T-cell (primary cell): ENCODE data around the gene DRAM1. TPM values are rescaled to one million over a fixed set of nuclear protein-coding genes. Genes with fewer than 3 reads are reported as not detected.

ENCODE experiments used
- ATAC-seq, 4 experiments: fragments of 200-7000 bp in 3 of 4; fragments of 150-1000 bp in 1 of 4; cut with Tn5 transposase; replicated peaks in 1 of 4; 1 replicate in 3 of 4; 2 replicates in 1 of 4; pipeline ENCODE4 v1.10.0; 2021; ENCODE audit warnings: moderate library complexity in 3 of 4, mild to moderate bottlenecking in 2 of 4, moderate number of reproducible peaks in 1 of 4
- CTCF ChIA-PET, 2 donors: fragments of 300-600 bp; sonication (Branson Sonifier 250); formaldehyde crosslinking; loops; one replicate each; lab custom pipeline; 2022; ENCODE audit warnings: antibody characterized with exemption in 2 of 2; lab: Charles Lee
- POLR2A ChIA-PET, 2 donors: fragments of 300-600 bp; sonication (Branson Sonifier 250); formaldehyde crosslinking; loops; one replicate each; lab custom pipeline; 2022; ENCODE audit warnings: antibody characterized with exemption in 2 of 2; lab: Charles Lee
- DNase-seq, 35 experiments: peaks; one replicate each; pipeline versions ENCODE4 v3.0.0 to v3.0.0-alpha.2; 2013 to 2023
- H3K27ac ChIP-seq: one replicate; pipeline ENCODE4 v1.5.1; 2013; ENCODE audit warnings: low read length
- H3K27me3 ChIP-seq, 2 experiments: replicated peaks in 1 of 2; 1 replicate in 1 of 2; 2 replicates in 1 of 2; pipeline versions ENCODE4 v1.6.1 to v1.7.0; 2013; ENCODE audit warnings: low read length in 1 of 2, mixed read lengths in 1 of 2; ENCODE audit not compliant: control insufficient read depth in 2 of 2, insufficient read depth in 2 of 2; ENCODE audit errors: extremely low read depth in 1 of 2
- H3K36me3 ChIP-seq, 2 donors: 1 replicate in 1 of 2; 2 replicates in 1 of 2; pipeline versions ENCODE4 v1.6.1 to v1.7.0; 2013; ENCODE audit warnings: low read length in 1 of 2; ENCODE audit not compliant: control insufficient read depth in 2 of 2, insufficient read depth in 1 of 2; ENCODE audit errors: extremely low read depth in 1 of 2
- H3K4me1 ChIP-seq, 2 experiments: 1 replicate in 1 of 2; 2 replicates in 1 of 2; pipeline versions ENCODE4 v1.6.1 to v1.7.0; 2013; ENCODE audit warnings: low read length in 2 of 2, mixed read lengths in 1 of 2; ENCODE audit not compliant: insufficient read depth in 2 of 2, control insufficient read depth in 1 of 2; ENCODE audit errors: extremely low read depth in 1 of 2
- H3K4me3 ChIP-seq, 2 donors: 1 replicate in 1 of 2; 2 replicates in 1 of 2; pipeline versions ENCODE4 v1.5.1 to v1.7.0; 2013; ENCODE audit warnings: mild to moderate bottlenecking in 2 of 2, low read length in 1 of 2, moderate library complexity in 1 of 2; ENCODE audit not compliant: control insufficient read depth in 1 of 2; ENCODE audit errors: extremely low read depth in 1 of 2
- H3K9me3 ChIP-seq: 2 replicates; pipeline ENCODE4 v1.7.0; 2013
- H3K27ac Mint-ChIP-seq, 2 donors: one replicate each; pipeline ENCODE4 v1.8.0; 2020 to 2021; ENCODE audit warnings: mild to moderate bottlenecking in 2 of 2, mixed read lengths in 2 of 2
- H3K27me3 Mint-ChIP-seq, 2 donors: one replicate each; pipeline ENCODE4 v1.8.0; 2021 to 2022; ENCODE audit warnings: mixed read lengths in 2 of 2
- H3K36me3 Mint-ChIP-seq: one replicate; pipeline ENCODE4 v1.8.0; 2021; ENCODE audit warnings: mixed read lengths
- H3K4me1 Mint-ChIP-seq, 3 donors: one replicate each; pipeline ENCODE4 v1.8.0; 2020 to 2022; ENCODE audit warnings: mixed read lengths in 3 of 3, mild to moderate bottlenecking in 1 of 3
- H3K4me3 Mint-ChIP-seq, 3 donors: one replicate each; pipeline ENCODE4 v1.8.0; 2020 to 2022; ENCODE audit warnings: mild to moderate bottlenecking in 3 of 3, mixed read lengths in 3 of 3, moderate library complexity in 3 of 3
- H3K9me3 Mint-ChIP-seq, 3 donors: one replicate each; pipeline ENCODE4 v1.8.0; 2020 to 2022; ENCODE audit warnings: mixed read lengths in 3 of 3
- WGBS: methylation state at CpG from one replicate; pipeline ENCODE4 v1.1.5; 2013; ENCODE audit warnings: missing lambda C conversion rate; ENCODE audit not compliant: insufficient coverage; 5-methylcytosine and 5-hydroxymethylcytosine counted together
- total RNA-seq, 35 experiments: library from RNA in 6 of 35; stranded (reverse) in 6 of 35; fragments of 120-200 nt in 1 of 35; gene quantifications; one replicate each; pipeline versions ENCODE4 v1.2.1 to v1.2.4 and lab custom pipeline; 2013 to 2026

The DRAM1 gene
- total RNA-seq, 5 donors from 2014 or later (not counting 1 experiment from before 2014, with no cell fraction given), result 1.4 to 3.8 (median 1.9) TPM

- no peak overlapping the region for H3K4me3 Mint-ChIP-seq
- Histone ChIP-seq H3K9me3 (no peaks in the 10 kb centered on the region), H3K36me3 (no peaks in the 10 kb centered on the region), H3K27me3 (peaks cover 0 to 4% of the 10 kb centered on the region in 2 experiments), H3K27ac (no peak overlapping the region), H3K4me3 (no peak overlapping the region), H3K4me1 (no peaks in the 10 kb centered on the region)
- H3K27ac Mint-ChIP-seq, result no peak overlapping the region
- peaks cover 6 to 7% of the 10 kb centered on the region in 2 donors for H3K27me3 Mint-ChIP-seq
- ChIA-PET POLR2A (interaction anchor here in 1 of 2 donors (0.5 kb wide), 1 partner anchor 447 kb away, joined by 3 read pairs; no protein-coding TSS in a partner anchor), CTCF (interaction anchor here (0.6 to 0.7 kb wide), 2 partner anchors 22 to 538 kb away, joined by 3 to 4 read pairs; no protein-coding TSS in a partner anchor)
- H3K4me1 Mint-ChIP-seq, result no peaks in the 10 kb centered on the region
- no peaks in the 10 kb centered on the region for H3K9me3 Mint-ChIP-seq
- no peak for DNase-seq
- no peak for ATAC-seq
- WGBS, result 98% methylated on average over 8 of the region's 15 CpGs
- H3K36me3 Mint-ChIP-seq, result no peaks in the 10 kb centered on the region
Measured at GRCh38 chr12:101945369-101946232, 68.2 kb downstream of the DRAM1 start.

- Histone ChIP-seq H3K27ac (no peak overlapping the region), H3K4me3 (no peak overlapping the region), H3K27me3 (peaks cover 0 to 4% of the 10 kb centered on the region in 2 experiments), H3K36me3 (no peaks in the 10 kb centered on the region), H3K4me1 (no peaks in the 10 kb centered on the region), H3K9me3 (no peaks in the 10 kb centered on the region)
- peaks cover 6 to 7% of the 10 kb centered on the region in 2 donors for H3K27me3 Mint-ChIP-seq
- ChIA-PET CTCF (interaction anchor here (0.6 to 0.7 kb wide), 2 partner anchors 21 to 538 kb away, joined by 3 to 4 read pairs; no protein-coding TSS in a partner anchor), POLR2A (no interaction called here)
- H3K36me3 Mint-ChIP-seq, result no peaks in the 10 kb centered on the region
- H3K4me3 Mint-ChIP-seq, result no peak overlapping the region
- H3K27ac Mint-ChIP-seq, result no peak overlapping the region
- ATAC-seq (no peak), DNase-seq (no peak)
- H3K4me1 Mint-ChIP-seq, result no peaks in the 10 kb centered on the region
- H3K9me3 Mint-ChIP-seq, result no peaks in the 10 kb centered on the region
- WGBS, result no CpG with 5 or more reads among the region's 1 CpG
Measured at GRCh38 chr12:101946233-101946611, 68.8 kb downstream of the DRAM1 start.

GRCh38 chr12:101947316-101947715 lies 69.9 kb downstream of the DRAM1 start:
- ATAC-seq (no peak), DNase-seq (no peak)
- H3K4me1 Mint-ChIP-seq, result no peaks in the 10 kb centered on the region
- H3K27ac Mint-ChIP-seq, result no peak overlapping the region
- H3K9me3 Mint-ChIP-seq, result no peaks in the 10 kb centered on the region
- ChIA-PET POLR2A (no interaction called here), CTCF (interaction anchor here in 1 of 2 donors (0.7 kb wide), 1 partner anchor 516 kb away, joined by 3 read pairs; no protein-coding TSS in a partner anchor)
- H3K4me1 ChIP-seq, result no peaks in the 10 kb centered on the region
- H3K27ac ChIP-seq, result no peak overlapping the region
- peaks cover 0 to 4% of the 10 kb centered on the region in 2 experiments for H3K27me3 ChIP-seq
- H3K36me3 Mint-ChIP-seq, result no peaks in the 10 kb centered on the region
- WGBS, result no CpG with 5 or more reads among the region's 1 CpG
- H3K27me3 Mint-ChIP-seq, result peaks cover 6 to 7% of the 10 kb centered on the region in 2 donors
- H3K9me3 ChIP-seq, result no peaks in the 10 kb centered on the region
- H3K4me3 ChIP-seq, result no peak overlapping the region
- no peaks in the 10 kb centered on the region for H3K36me3 ChIP-seq
- H3K4me3 Mint-ChIP-seq, result no peak overlapping the region

GRCh38 chr12:101948365-101948764 lies 71.0 kb downstream of the DRAM1 start:
- Mint-ChIP-seq H3K27me3 (peaks cover 2 to 6% of the 10 kb centered on the region in 2 donors), H3K9me3 (no peaks in the 10 kb centered on the region), H3K27ac (no peak overlapping the region), H3K4me3 (no peak overlapping the region), H3K4me1 (no peaks in the 10 kb centered on the region), H3K36me3 (no peaks in the 10 kb centered on the region)
- Histone ChIP-seq H3K4me1 (no peaks in the 10 kb centered on the region), H3K27ac (no peak overlapping the region), H3K9me3 (no peaks in the 10 kb centered on the region), H3K4me3 (no peak overlapping the region), H3K36me3 (no peaks in the 10 kb centered on the region), H3K27me3 (peaks cover 0 to 4% of the 10 kb centered on the region in 2 experiments)
- ChIA-PET CTCF (interaction anchor here in 1 of 2 donors (0.7 kb wide), 1 partner anchor 515 kb away, joined by 3 read pairs; no protein-coding TSS in a partner anchor), POLR2A (interaction anchor here in 1 of 2 donors (0.6 kb wide), 2 partner anchors 24 to 28 kb away, joined by 3 to 4 read pairs; no protein-coding TSS in a partner anchor)
- 90% methylated on average over 2 of the region's 3 CpGs for WGBS
- ATAC-seq (no peak), DNase-seq (no peak)

GRCh38 chr12:101951002-101951670 lies 73.8 kb downstream of the DRAM1 start:
- no peak overlapping the region for H3K27ac ChIP-seq
- POLR2A ChIA-PET, result interaction anchor here in 1 of 2 donors (0.6 kb wide), 1 partner anchor 20 kb away, joined by 3 read pairs; no protein-coding TSS in a partner anchor
- ATAC-seq, result no peak
- no peaks in the 10 kb centered on the region for H3K4me1 ChIP-seq
- H3K27ac Mint-ChIP-seq, result no peak overlapping the region
- H3K36me3 Mint-ChIP-seq, result no peaks in the 10 kb centered on the region
- no peaks in the 10 kb centered on the region for H3K36me3 ChIP-seq
- no peak for DNase-seq
- H3K27me3 Mint-ChIP-seq, result no peaks in the 10 kb centered on the region
- no CpG with 5 or more reads among the region's 6 CpGs for WGBS
- H3K4me3 ChIP-seq, result no peak overlapping the region
- no peaks in the 10 kb centered on the region for H3K4me1 Mint-ChIP-seq
- H3K27me3 ChIP-seq, result no peaks in the 10 kb centered on the region
- no peaks in the 10 kb centered on the region for H3K9me3 Mint-ChIP-seq
- CTCF ChIA-PET, result interaction anchor here in 1 of 2 donors (1.1 kb wide), 1 partner anchor 10 kb away, joined by 3 read pairs; no protein-coding TSS in a partner anchor
- no peaks in the 10 kb centered on the region for H3K9me3 ChIP-seq
- no peak overlapping the region for H3K4me3 Mint-ChIP-seq

GRCh38 chr12:101954113-101954512 lies 76.7 kb downstream of the DRAM1 start:
- ATAC-seq (no peak), DNase-seq (no peak)
- H3K4me3 ChIP-seq, result no peak overlapping the region
- H3K9me3 ChIP-seq, result no peaks in the 10 kb centered on the region
- Mint-ChIP-seq H3K9me3 (peaks cover 0 to 3% (median 3%) of the 10 kb centered on the region in 3 donors), H3K4me3 (no peak overlapping the region), H3K36me3 (no peaks in the 10 kb centered on the region), H3K4me1 (no peaks in the 10 kb centered on the region), H3K27ac (no peak overlapping the region), H3K27me3 (no peaks in the 10 kb centered on the region)
- H3K27me3 ChIP-seq, result no peaks in the 10 kb centered on the region
- POLR2A ChIA-PET, result no interaction called here
- CTCF ChIA-PET, result no interaction called here
- no peaks in the 10 kb centered on the region for H3K36me3 ChIP-seq
- no peak overlapping the region for H3K27ac ChIP-seq
- 100% methylated on average over 1 of the region's 1 CpG for WGBS
- H3K4me1 ChIP-seq, result no peaks in the 10 kb centered on the region
